ENCODE results near the gene HDAC2.
"Not testable (repeated sequence)": the region's sequence is repeated elsewhere in the genome, so short reads cannot be mapped to it uniquely, and the experiment has no call there.

The HDAC2 gene

GRCh38 chr6:113939825-113940224 lies 31.1 kb downstream of the HDAC2 start:
- no peak overlapping the region for H3K27ac ChIP-seq (ENCODE audit: low read length)
- no peak for TF ChIP-seq EZH2 (optimal IDR thresholded peaks at IDR 0.05; ENCODE audit: low read depth, low read length)
- no peak for TF ChIP-seq EZH2phosphoT487 (IDR thresholded peaks at IDR 0.05; ENCODE audit: low read length)
- no peak for TF ChIP-seq CTCF (IDR thresholded peaks at IDR 0.05; ENCODE audit: low read length)
- H3K4me3 ChIP-seq (ENCODE audit: low read length) = no peak overlapping the region
- H3K4me2 ChIP-seq (ENCODE audit: low read depth, low read length) = no peak overlapping the region
- no peaks in the 10 kb centered on the region; the same call in 1 of the 2 replicates for H3F3A ChIP-seq (ENCODE audit: insufficient read depth, low read length)
- H3K9me3 ChIP-seq (replicated peaks; ENCODE audit: insufficient read depth, low read length) = no peaks in the 10 kb centered on the region
- H3K9ac ChIP-seq (ENCODE audit: low read length) = no peak overlapping the region
- H3K4me1 ChIP-seq (ENCODE audit: low read length) = no peaks in the 10 kb centered on the region
- H3K27me3 ChIP-seq (replicated peaks; ENCODE audit: insufficient read depth, low read length) = no peaks in the 10 kb centered on the region
- no peaks in the 10 kb centered on the region for H3K79me2 ChIP-seq (ENCODE audit: low read length)
- no peak for DNase-seq
- no peak overlapping the region for H2AFZ ChIP-seq (ENCODE audit: low read length)
- no peaks in the 10 kb centered on the region for H4K20me1 ChIP-seq (ENCODE audit: insufficient read depth, low read length)
- no peaks in the 10 kb centered on the region for H3K9me2 ChIP-seq (replicated peaks; ENCODE audit: insufficient read depth, low read length)
- peaks cover 9% of the 10 kb centered on the region for H3K36me3 ChIP-seq (replicated peaks; ENCODE audit: insufficient read depth, low read length)

- H3K4me2 ChIP-seq (ENCODE audit: low read depth, low read length) = no peak overlapping the region
- TF ChIP-seq CTCF (IDR thresholded peaks at IDR 0.05; ENCODE audit: low read length) (peak; percentile 73), EZH2 (optimal IDR thresholded peaks at IDR 0.05; ENCODE audit: low read depth, low read length) (no peak)
- peak; percentile 45 for DNase-seq
- H2AFZ ChIP-seq (ENCODE audit: low read length) = no peak overlapping the region
- no peak overlapping the region for H3K27ac ChIP-seq (ENCODE audit: low read length)
- no peaks in the 10 kb centered on the region for H3K27me3 ChIP-seq (replicated peaks; ENCODE audit: insufficient read depth, low read length)
- no peaks in the 10 kb centered on the region for H4K20me1 ChIP-seq (ENCODE audit: insufficient read depth, low read length)
- H3K79me2 ChIP-seq (ENCODE audit: low read length) = no peaks in the 10 kb centered on the region
- no peaks in the 10 kb centered on the region; the same call in 1 of the 2 replicates for H3F3A ChIP-seq (ENCODE audit: insufficient read depth, low read length)
- peaks cover 2% of the 10 kb centered on the region for H3K36me3 ChIP-seq (replicated peaks; ENCODE audit: insufficient read depth, low read length)
- no peak overlapping the region for H3K9ac ChIP-seq (ENCODE audit: low read length)
- no peaks in the 10 kb centered on the region for H3K9me2 ChIP-seq (replicated peaks; ENCODE audit: insufficient read depth, low read length)
- H3K4me1 ChIP-seq (ENCODE audit: low read length) = no peaks in the 10 kb centered on the region
- H3K4me3 ChIP-seq (ENCODE audit: low read length) = no peak overlapping the region
- H3K9me3 ChIP-seq (replicated peaks; ENCODE audit: insufficient read depth, low read length) = no peaks in the 10 kb centered on the region
These were observed 34.6 kb downstream of the HDAC2 start for GRCh38 chr6:113936093-113936934.

GRCh38 chr6:113934101-113934500 lies 36.8 kb downstream of the HDAC2 start:
- Histone ChIP-seq H3K36me3 (replicated peaks; ENCODE audit: insufficient read depth, low read length) (no peaks in the 10 kb centered on the region), H3K79me2 (ENCODE audit: low read length) (no peaks in the 10 kb centered on the region), H3K9me3 (replicated peaks; ENCODE audit: insufficient read depth, low read length) (no peaks in the 10 kb centered on the region)

GRCh38 chr6:113931907-113932306 lies 39.0 kb downstream of the HDAC2 start:
- H3K4me1 ChIP-seq (ENCODE audit: low read length); H3K4me2 ChIP-seq (ENCODE audit: low read depth, low read length); H3F3A ChIP-seq (ENCODE audit: insufficient read depth, low read length); H3K9ac ChIP-seq (ENCODE audit: low read length); H4K20me1 ChIP-seq (ENCODE audit: insufficient read depth, low read length); H3K27ac ChIP-seq (ENCODE audit: low read length); H2AFZ ChIP-seq (ENCODE audit: low read length); H3K9me2 ChIP-seq (replicated peaks; ENCODE audit: insufficient read depth, low read length); H3K4me3 ChIP-seq (ENCODE audit: low read length); DNase-seq; H3K9me3 ChIP-seq (replicated peaks; ENCODE audit: insufficient read depth, low read length); H3K27me3 ChIP-seq (replicated peaks; ENCODE audit: insufficient read depth, low read length); H3K79me2 ChIP-seq (ENCODE audit: low read length); H3K36me3 ChIP-seq (replicated peaks; ENCODE audit: insufficient read depth, low read length): not testable (repeated sequence)

More at GRCh38 chr6:113934101-113934500, 36.8 kb downstream of the HDAC2 start:
- DNase-seq = no peak
- no peak overlapping the region for H2AFZ ChIP-seq (ENCODE audit: low read length)
- H3K4me3 ChIP-seq (ENCODE audit: low read length) = no peak overlapping the region
- H3K4me1 ChIP-seq (ENCODE audit: low read length) = no peaks in the 10 kb centered on the region
- H4K20me1 ChIP-seq (ENCODE audit: insufficient read depth, low read length) = no peaks in the 10 kb centered on the region
- no peaks in the 10 kb centered on the region for H3K9me2 ChIP-seq (replicated peaks; ENCODE audit: insufficient read depth, low read length)
- H3K27ac ChIP-seq (ENCODE audit: low read length) = no peak overlapping the region
- H3F3A ChIP-seq (ENCODE audit: insufficient read depth, low read length) = no peaks in the 10 kb centered on the region; the same call in 1 of the 2 replicates
- H3K27me3 ChIP-seq (replicated peaks; ENCODE audit: insufficient read depth, low read length) = no peaks in the 10 kb centered on the region
- TF ChIP-seq EZH2phosphoT487 (IDR thresholded peaks at IDR 0.05; ENCODE audit: low read length) (no peak), EZH2 (optimal IDR thresholded peaks at IDR 0.05; ENCODE audit: low read depth, low read length) (no peak), CTCF (IDR thresholded peaks at IDR 0.05; ENCODE audit: low read length) (no peak)
- H3K4me2 ChIP-seq (ENCODE audit: low read depth, low read length) = no peak overlapping the region
- H3K9ac ChIP-seq (ENCODE audit: low read length) = no peak overlapping the region

All from MM.1S (cell line).